Neural cell (in vitro differentiated cells): ENCODE results near the gene DCHS1. TPM values are rescaled to one million over a fixed set of nuclear protein-coding genes. Genes with fewer than 3 reads are reported as not detected.

Source experiments
- H2AFZ ChIP-seq: fragments of 200-600, 300-800 bp; sonication (generic), shearing (Covaris generic); 2 replicates; pipeline ENCODE4 v1.6.0; 2014; ENCODE audit warnings: low read depth, mild to moderate bottlenecking, antibody characterized with exemption, low read length, moderate library complexity
- H3F3A ChIP-seq: fragments of 200-600 bp; shearing (Covaris generic); 2 replicates; pipeline ENCODE4 v1.6.1; 2016; ENCODE audit warnings: mild to moderate bottlenecking, moderate library complexity, mixed read lengths, antibody characterized with exemption, low read length; ENCODE audit not compliant: insufficient read depth, poor library complexity, severe bottlenecking
- H3K27ac ChIP-seq: fragments of 200-600, 300-800 bp; sonication (generic), shearing (Covaris generic); 2 replicates; pipeline ENCODE4 v1.5.1; 2014; ENCODE audit warnings: mild to moderate bottlenecking, low read length, moderate library complexity
- H3K27me3 ChIP-seq: fragments of 300-800, 200-600 bp; sonication (generic), shearing (Covaris generic); 2 replicates; pipeline ENCODE4 v1.6.0; 2014; ENCODE audit warnings: mild to moderate bottlenecking, low read depth, low read length, moderate library complexity; ENCODE audit not compliant: insufficient read depth
- H3K36me3 ChIP-seq: fragments of 300-800, 200-600 bp; sonication (generic), shearing (Covaris generic); 2 replicates; pipeline ENCODE4 v1.5.1; 2014; ENCODE audit warnings: mild to moderate bottlenecking, antibody characterized with exemption, low read length, moderate library complexity; ENCODE audit not compliant: insufficient read depth
- H3K4me2 ChIP-seq: fragments of 300-800, 200-600 bp; sonication (generic), shearing (Covaris generic); 2 replicates; pipeline ENCODE4 v1.6.0; 2014; ENCODE audit warnings: mild to moderate bottlenecking, low read length
- H3K4me3 ChIP-seq: fragments of 300-800, 200-600 bp; sonication (generic), shearing (Covaris generic); 2 replicates; pipeline ENCODE4 v1.5.1; 2014; ENCODE audit warnings: mild to moderate bottlenecking, low read length, moderate library complexity
- H3K79me2 ChIP-seq: fragments of 200-600 bp; shearing (Covaris generic); replicated peaks from 2 replicates; pipeline ENCODE4 v1.6.0; 2014; ENCODE audit warnings: mild to moderate bottlenecking, low read length, moderate library complexity; ENCODE audit not compliant: insufficient read depth
- H3K9ac ChIP-seq: fragments of 300-800, 200-600 bp; sonication (generic), shearing (Covaris generic); 2 replicates; pipeline ENCODE4 v1.6.1; 2016; ENCODE audit warnings: mild to moderate bottlenecking, low read length, mixed read lengths
- H3K9me2 ChIP-seq: fragments of 200-600 bp; shearing (Covaris generic); 2 replicates; pipeline ENCODE4 v1.6.1; 2016; ENCODE audit warnings: mild to moderate bottlenecking, low read length, mixed read lengths; ENCODE audit not compliant: insufficient read depth
- H3K9me3 ChIP-seq: fragments of 200-600, 300-800 bp; sonication (generic), shearing (Covaris generic); 2 replicates; pipeline ENCODE4 v1.6.1; 2016; ENCODE audit warnings: mild to moderate bottlenecking, mixed run types, low read length, moderate library complexity, mixed read lengths
- H4K20me1 ChIP-seq: fragments of 200-600 bp; shearing (Covaris generic); 2 replicates; pipeline ENCODE4 v1.6.1; 2016; ENCODE audit warnings: mild to moderate bottlenecking, mixed run types; ENCODE audit not compliant: insufficient read depth
- EP300 ChIP-seq: fragments of 450-650 bp; conservative IDR thresholded peaks from 2 replicates; pipeline ENCODE4 v1.6.1; 2014; ENCODE audit warnings: antibody characterized with exemption, mild to moderate bottlenecking, moderate library complexity; ENCODE audit not compliant: poor library complexity, severe bottlenecking
- EZH2 ChIP-seq: fragments of 200-600, 300-800 bp; shearing (Covaris generic), sonication (generic); IDR thresholded peaks from 2 replicates; pipeline ENCODE4 v1.6.1; 2014; ENCODE audit warnings: antibody characterized with exemption, low read length, borderline replicate concordance, mild to moderate bottlenecking; ENCODE audit not compliant: insufficient read depth, poor library complexity, severe bottlenecking
- MXI1 ChIP-seq: fragments of 450-650 bp; conservative IDR thresholded peaks from 2 replicates; pipeline ENCODE4 v1.6.1; 2014; ENCODE audit warnings: antibody characterized with exemption, mild to moderate bottlenecking; ENCODE audit not compliant: poor library complexity, severe bottlenecking
- POLR2AphosphoS5 ChIP-seq: IDR thresholded peaks from 2 replicates; pipeline ENCODE4 v1.6.1; 2012
- RAD21 ChIP-seq: fragments of 450-650 bp; conservative IDR thresholded peaks from 2 replicates; pipeline ENCODE4 v1.6.1; 2014; ENCODE audit warnings: antibody characterized with exemption, mild to moderate bottlenecking, moderate library complexity
- REST ChIP-seq: IDR thresholded peaks from 2 replicates; pipeline ENCODE4 v1.6.1; 2012; ENCODE audit warnings: borderline replicate concordance
- SMC3 ChIP-seq: fragments of 450-650 bp; conservative IDR thresholded peaks from 2 replicates; pipeline ENCODE4 v1.6.1; 2014; ENCODE audit warnings: antibody characterized with exemption, mild to moderate bottlenecking, moderate library complexity; ENCODE audit not compliant: poor library complexity
- TAF1 ChIP-seq: IDR thresholded peaks from 2 replicates; pipeline ENCODE4 v1.6.1; 2012; ENCODE audit warnings: low read depth
- polyA plus RNA-seq: library from polyadenylated mRNA; depleted of rRNA; stranded (reverse); fragments of >200 nt; gene quantifications from 2 replicates; pipeline ENCODE4 v1.2.3, GENCODE V29; 2014
- TF ChIP-seq, protein P1 (sequence below): fragments of 450-650 bp; IDR thresholded peaks from 2 replicates; pipeline ENCODE4 v1.5.1; 2014; ENCODE audit warnings: antibody characterized with exemption, mild to moderate bottlenecking, moderate library complexity; ENCODE audit not compliant: poor library complexity, severe bottlenecking

Gene DCHS1
- polyA plus RNA-seq, 1 donor from 2014 or later = 30.1 TPM

- peaks cover 78% of the 10 kb centered on the region for H3K79me2 ChIP-seq
- H3K4me3 ChIP-seq = no peak overlapping the region
- no peak overlapping the region for H3K27ac ChIP-seq
- H3F3A ChIP-seq = no peaks in the 10 kb centered on the region
- no peak for TF ChIP-seq SMC3
- TF ChIP-seq EP300 = no peak
- TF ChIP-seq RAD21 = no peak
- no peak for TF ChIP-seq REST
- no peak for TF ChIP-seq TAF1
- no peak for TF ChIP-seq POLR2AphosphoS5
- TF ChIP-seq, protein P1, sequence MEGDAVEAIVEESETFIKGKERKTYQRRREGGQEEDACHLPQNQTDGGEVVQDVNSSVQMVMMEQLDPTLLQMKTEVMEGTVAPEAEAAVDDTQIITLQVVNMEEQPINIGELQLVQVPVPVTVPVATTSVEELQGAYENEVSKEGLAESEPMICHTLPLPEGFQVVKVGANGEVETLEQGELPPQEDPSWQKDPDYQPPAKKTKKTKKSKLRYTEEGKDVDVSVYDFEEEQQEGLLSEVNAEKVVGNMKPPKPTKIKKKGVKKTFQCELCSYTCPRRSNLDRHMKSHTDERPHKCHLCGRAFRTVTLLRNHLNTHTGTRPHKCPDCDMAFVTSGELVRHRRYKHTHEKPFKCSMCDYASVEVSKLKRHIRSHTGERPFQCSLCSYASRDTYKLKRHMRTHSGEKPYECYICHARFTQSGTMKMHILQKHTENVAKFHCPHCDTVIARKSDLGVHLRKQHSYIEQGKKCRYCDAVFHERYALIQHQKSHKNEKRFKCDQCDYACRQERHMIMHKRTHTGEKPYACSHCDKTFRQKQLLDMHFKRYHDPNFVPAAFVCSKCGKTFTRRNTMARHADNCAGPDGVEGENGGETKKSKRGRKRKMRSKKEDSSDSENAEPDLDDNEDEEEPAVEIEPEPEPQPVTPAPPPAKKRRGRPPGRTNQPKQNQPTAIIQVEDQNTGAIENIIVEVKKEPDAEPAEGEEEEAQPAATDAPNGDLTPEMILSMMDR = no peak
- TF ChIP-seq EZH2 = no peak
- no peak for TF ChIP-seq MXI1
- H3K9ac ChIP-seq = no peak overlapping the region
- H4K20me1 ChIP-seq = peaks cover 81% of the 10 kb centered on the region
- H3K4me2 ChIP-seq = no peak overlapping the region
- no peaks in the 10 kb centered on the region for H3K9me3 ChIP-seq
- H2AFZ ChIP-seq = no peak overlapping the region
- H3K9me2 ChIP-seq = no peaks in the 10 kb centered on the region
- no peaks in the 10 kb centered on the region for H3K27me3 ChIP-seq
- H3K36me3 ChIP-seq = no peaks in the 10 kb centered on the region
Observed at GRCh38 chr11:6640985-6641701, 14.5 kb downstream of the DCHS1 start.

- no peaks in the 10 kb centered on the region for H3K9me3 ChIP-seq
- no peak overlapping the region for H3K27ac ChIP-seq
- TF ChIP-seq, protein P1 = no peak
- TF ChIP-seq REST = no peak
- TF ChIP-seq POLR2AphosphoS5 = no peak
- TF ChIP-seq RAD21 = no peak
- TF ChIP-seq TAF1 = no peak
- no peak for TF ChIP-seq EZH2
- TF ChIP-seq SMC3 = no peak
- TF ChIP-seq EP300 = no peak
- peaks cover 83% of the 10 kb centered on the region for H4K20me1 ChIP-seq
- H3K27me3 ChIP-seq = no peaks in the 10 kb centered on the region
- no peaks in the 10 kb centered on the region for H3F3A ChIP-seq
- H3K9ac ChIP-seq = no peak overlapping the region
- H3K4me3 ChIP-seq = no peak overlapping the region
- peaks cover 72% of the 10 kb centered on the region for H3K79me2 ChIP-seq
- H3K9me2 ChIP-seq = no peaks in the 10 kb centered on the region
- H3K4me2 ChIP-seq = no peak overlapping the region
- H2AFZ ChIP-seq = no peak overlapping the region
- no peaks in the 10 kb centered on the region for H3K36me3 ChIP-seq
Observed at GRCh38 chr11:6640036-6640984, 15.3 kb downstream of the DCHS1 start.
